ENCODE data around the gene ZNF76.

DNA sequence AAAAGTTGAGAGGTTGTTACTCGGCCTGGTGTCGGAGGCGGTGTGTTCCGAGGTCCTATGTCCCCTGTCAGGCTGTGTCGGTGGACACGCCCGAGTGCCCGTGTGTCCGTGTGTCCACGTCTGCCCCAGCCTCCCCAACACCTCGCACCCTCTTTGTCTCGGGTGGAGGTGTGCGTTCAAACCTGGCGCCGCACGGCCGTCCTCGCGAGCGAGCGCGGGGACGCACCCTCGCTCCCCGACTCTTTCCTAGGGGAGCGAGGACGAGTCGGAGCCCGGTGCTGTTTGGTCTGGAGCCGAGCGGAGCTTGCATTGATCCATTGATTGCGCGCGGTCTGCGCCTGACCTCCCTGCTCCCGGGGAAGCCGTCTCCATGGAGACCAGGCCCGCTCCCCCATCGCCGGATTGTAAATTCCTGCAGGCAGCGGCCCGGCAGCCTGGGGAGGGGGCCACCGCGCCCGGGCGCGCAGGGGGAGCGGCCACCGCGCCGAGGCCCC lies 46.2 kb upstream of the ZNF76 start:
- no peak for TF ChIP-seq CTCF (IDR thresholded peaks at IDR 0.05)
- TF ChIP-seq POLR2A (IDR thresholded peaks at IDR 0.05) = no peak
